Activated T-helper 9 cell treated with anti-CD3 and anti-CD28 coated beads, Interleukin-2, amount 50 U/mL, for 16 hours (primary cell): ENCODE results near the gene ALDH5A1.
A peak's percentile ranks its signal among the peaks of the same experiment; 100 is the strongest.
"Not testable (repeated sequence)": the region's sequence is repeated elsewhere in the genome, so short reads cannot be mapped to it uniquely, and the experiment has no call there.

Experiments
- DNase-seq: peaks from one replicate; pipeline ENCODE4 v3.0.0-alpha.2; 2020; ENCODE audit warnings: low read depth

Gene ALDH5A1

DNA sequence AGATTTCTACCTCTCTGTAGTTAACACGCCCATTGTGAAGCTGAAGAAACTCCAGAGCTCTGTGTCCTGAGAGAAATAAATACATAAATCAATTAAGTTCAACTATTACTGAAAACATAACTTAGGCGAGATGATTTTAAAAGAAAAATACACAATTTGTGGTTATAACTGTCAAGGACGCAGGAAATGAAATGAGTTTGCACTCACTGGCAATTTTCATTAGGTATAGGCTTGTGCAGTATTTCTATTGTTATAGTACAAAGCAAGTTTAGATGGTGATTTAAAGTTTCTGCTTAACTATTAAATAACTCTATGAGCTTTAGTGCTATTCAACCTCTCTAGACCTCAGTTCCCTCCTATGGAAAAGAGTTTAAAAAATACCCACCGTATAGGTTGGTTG is 8.7 kb upstream of the ALDH5A1 start:
- DNase-seq: no peak

- DNase-seq: no peak
These were observed 5.3 kb upstream of the ALDH5A1 start, which contains the start of gene GPLD1 for GRCh38 chr6:24489470-24489869. Gene GPLD1, minus strand, starts transcription at chr6:24489578. Its CDS starts 67 bp downstream, at chr6:24489511.

GRCh38 chr6:24489881-24490280 is 4.9 kb upstream of the ALDH5A1 start:
- DNase-seq: no peak

- no peak for DNase-seq
These were observed 3.8 kb upstream of the ALDH5A1 start for GRCh38 chr6:24490948-24491347.

GRCh38 chr6:24492475-24492874 is 2.3 kb upstream of the ALDH5A1 start:
- no peak for DNase-seq

DNA sequence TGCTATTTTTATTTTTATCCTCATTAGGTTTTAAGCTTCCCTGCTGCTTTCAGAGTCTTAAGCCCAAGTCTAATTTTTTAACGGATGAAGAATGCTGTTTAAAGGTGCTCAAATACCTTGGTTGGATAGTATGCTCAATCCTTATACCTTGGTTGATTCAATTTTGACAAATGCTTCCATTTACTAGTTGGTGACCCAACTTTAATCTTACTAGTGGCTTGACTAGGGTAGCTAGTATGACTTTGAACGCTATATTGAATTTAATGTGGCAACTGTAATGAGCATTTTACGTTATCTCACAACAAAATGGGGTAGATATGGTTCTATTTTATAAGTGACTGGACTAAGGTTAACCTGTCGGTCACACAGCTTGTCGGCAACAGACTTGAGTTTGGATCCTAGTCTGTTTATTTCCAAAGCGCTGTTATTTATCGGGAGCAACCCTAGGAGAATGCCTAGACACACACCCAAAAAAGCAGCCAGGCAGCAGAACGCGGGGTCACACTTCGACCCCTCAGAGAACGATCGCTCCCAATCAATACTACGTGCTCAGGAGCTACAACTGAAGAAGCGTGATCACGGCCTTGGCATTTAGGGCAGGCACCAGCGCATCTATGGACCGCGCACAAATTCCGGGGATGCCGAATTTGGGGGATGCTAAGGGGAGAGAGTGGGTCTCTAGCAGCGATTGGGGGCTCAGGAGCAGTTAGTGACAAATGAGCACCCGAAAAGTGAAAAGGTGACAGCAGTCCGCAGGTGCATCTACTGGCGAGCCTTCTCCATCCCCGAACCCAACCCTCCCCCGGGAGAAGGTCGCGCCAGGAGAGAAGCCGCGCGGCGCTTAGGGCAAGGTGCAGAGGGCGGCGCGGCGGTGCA is 586 bp upstream of the ALDH5A1 start:
- DNase-seq: no peak

DNA sequence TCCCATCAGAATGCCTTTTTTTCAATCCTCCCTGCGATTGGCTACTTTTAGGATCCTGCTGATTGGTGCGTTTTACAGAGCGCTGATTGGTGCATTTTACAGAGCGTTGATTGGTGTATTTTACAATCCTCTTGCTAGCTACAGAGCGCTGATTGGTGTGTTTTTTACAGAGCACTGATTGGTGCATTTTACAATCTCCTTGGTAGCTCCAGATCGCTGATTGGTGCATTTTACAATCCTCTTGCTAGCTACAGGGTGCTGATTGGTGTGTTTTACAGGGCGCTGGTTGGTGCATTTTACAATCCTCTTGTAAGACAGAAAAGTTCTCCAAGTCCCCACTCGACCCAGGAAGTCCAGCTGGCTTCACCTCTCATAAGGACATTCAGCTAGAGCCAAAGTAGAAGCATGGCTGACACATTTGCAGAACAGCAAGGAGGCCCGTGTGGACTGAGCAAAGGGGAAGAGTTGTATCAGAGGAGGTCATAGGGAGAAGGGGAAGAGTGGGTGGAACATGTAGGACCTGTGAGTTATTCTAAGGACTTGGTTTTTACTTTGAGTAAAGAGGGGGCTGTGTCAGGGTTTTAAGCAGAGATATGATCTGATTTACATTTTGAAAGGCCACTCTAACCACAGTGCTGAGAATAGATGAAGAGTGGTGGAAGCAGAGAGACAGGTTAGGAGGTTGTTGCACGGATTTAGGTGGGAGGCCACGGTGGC is 2.6 kb downstream of the ALDH5A1 start:
- DNase-seq: no peak

DNA sequence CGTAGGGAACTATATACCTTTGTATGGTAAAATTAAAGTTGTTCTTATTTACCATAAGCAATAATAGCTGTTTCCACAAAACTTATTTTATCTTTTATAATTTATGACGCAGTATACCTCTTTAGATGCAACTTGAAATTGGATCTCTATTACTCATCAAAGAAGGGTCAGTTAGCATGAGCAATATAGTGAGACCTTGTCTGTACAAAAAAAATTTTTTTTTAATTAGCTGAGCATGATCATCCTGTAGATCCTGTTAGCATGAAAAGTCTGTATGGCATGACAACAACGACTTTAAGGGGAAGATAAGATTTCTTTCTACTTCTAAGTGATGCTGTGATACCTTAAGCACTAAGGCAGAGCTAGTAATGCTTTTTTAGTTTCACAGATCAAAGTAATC is 5.9 kb downstream of the ALDH5A1 start:
- DNase-seq: no peak

- no peak for DNase-seq
These were observed 6.6 kb downstream of the ALDH5A1 start for GRCh38 chr6:24501374-24501773.

GRCh38 chr6:24501914-24502313 is 7.1 kb downstream of the ALDH5A1 start:
- DNase-seq: no peak

DNA sequence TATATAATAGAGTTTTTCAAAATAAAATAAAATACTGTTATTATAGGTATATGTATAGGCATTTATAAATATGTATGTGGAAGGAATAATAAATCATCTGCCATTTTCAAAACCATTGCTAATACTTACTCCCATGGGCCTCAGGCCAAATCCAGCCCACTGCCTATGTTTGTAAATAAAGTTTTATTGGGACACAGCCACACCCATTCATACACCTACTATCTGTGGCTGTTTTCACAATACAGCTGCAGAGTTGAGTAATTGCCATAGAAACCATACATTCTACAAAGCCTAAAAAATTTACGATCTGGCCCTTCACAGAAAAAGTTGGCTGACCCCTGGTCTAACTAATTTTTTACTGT is 9.5 kb downstream of the ALDH5A1 start:
- no peak for DNase-seq

DNA sequence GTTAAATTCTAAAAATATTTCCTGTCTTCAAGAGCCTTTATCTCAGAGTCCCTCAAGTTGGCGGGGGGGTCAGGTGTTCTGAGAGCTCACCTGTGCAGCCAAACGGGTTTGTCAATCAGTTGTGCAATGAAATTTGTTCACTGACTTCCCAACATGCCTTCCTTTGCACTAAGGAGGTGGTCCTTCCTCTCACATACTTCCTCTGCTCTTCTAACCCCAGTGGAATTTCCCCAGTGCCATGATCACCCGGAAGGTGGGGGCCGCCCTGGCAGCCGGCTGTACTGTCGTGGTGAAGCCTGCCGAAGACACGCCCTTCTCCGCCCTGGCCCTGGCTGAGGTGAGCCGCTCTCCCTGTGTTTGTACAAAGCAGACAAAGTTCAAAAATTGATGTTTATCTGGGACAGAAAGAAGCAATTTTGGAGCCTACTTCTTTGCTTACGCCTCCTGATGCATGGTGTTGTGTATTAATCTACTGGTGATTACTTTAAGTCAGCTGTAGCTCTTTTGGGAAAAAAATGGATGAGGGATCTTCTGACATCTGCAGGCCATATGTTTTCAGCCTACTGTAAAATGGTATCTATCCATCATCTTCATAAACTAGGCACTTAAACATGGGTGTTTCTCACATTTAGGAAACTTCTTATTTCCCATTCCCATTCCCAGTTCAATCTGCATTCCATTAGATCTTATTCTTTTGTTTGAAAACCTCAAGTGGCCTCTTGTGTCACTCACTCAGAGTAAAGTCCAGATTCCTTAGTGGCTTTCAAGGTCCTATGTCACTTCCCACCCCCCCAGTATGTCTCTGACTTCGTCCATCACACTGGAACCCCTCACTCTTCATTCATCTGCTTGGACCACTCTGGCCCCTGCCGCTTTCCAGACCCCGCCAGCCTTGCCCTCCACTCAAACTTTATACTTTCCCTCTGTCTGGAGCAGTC is 10.1 kb downstream of the ALDH5A1 start:
- no peak for DNase-seq

DNA sequence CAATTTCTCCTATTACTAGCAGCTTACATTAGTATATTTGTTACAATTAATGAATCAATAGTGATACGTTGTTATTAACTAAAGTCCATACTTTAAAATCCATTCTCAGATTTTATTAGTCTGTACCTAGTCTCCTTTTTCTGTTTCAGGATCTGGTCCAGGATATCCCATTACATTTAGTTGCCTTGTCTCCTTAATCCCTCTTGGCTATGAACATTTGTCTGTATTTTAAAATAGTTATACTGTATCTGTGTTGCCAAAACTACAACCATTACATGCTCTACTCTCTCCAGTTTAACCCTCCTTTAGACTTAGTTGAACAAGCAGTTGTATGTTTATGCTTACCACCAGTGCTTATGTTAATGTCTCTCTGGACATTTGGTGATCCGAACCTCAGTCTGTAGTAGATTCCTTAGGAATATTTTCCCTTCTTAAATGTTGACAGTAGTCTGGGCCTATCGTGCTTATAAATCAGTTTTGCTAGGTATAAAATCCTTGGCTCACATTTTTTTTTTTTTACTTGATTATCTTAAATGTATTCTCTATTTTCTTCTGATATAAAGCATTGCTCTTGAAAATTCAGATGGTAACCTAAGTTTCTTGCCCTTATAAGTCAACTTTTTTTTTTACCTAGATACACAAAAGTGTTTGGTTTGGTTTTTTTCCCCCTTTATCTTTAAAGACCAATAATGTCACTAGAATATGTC is 12.2 kb downstream of the ALDH5A1 start:
- DNase-seq: no peak

- DNase-seq: not testable (repeated sequence)
These were observed 17.2 kb downstream of the ALDH5A1 start for GRCh38 chr6:24511976-24512375.

DNA sequence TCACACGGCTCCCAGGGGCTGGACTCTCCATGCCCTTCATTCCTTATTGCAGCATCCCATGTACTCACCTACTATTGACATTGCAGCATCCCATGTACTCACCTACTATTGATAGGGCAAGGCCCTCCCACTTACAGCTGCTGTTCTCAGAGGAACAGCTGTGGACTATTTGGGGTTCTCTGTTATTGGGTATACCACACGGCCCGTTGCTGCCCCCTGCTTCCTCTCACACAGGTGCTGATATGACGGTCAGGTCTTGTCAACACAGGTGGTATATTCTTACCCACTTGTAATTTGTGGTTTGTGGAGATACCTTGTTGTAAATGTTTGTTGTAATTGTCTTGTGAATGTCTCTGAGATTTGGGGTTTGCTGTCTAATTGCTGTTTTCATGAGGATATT is 18.8 kb downstream of the ALDH5A1 start:
- DNase-seq: no peak

GRCh38 chr6:24517659-24518543 is 23.1 kb downstream of the ALDH5A1 start:
- no peak for DNase-seq

DNA sequence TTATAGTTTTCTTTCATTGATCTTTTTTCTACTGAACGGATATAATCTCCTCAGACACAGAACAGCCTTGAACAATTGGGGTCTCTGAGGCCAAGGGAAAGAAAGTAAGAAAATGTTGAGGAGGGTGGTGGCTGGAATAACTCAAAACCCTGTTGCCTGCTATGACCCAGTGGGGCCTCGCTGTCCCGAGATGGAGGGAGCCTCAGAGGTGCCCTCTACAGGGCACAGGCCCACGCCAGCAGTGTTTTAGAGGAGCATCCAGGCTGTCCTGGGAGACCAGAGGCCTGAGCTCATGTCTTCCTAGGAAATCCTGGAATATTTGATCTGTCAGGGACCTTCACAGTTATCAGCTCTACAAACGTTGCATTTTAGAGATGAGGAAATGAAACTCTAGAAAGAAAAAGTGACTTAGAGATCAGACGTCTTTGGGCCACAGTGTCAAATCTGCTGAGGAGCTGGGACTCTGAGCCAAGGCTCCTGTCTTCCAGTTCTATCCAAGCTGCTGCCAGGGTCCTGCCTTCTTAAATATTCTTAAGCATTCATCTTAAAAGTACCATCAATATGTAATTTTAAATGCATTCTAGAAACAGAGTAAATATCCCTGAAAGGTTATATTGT is 26.3 kb downstream of the ALDH5A1 start:
- peak; percentile 8 for DNase-seq

- DNase-seq: no peak
These were observed 27.7 kb downstream of the ALDH5A1 start for GRCh38 chr6:24522228-24523176.

GRCh38 chr6:24524329-24524728 is 29.6 kb downstream of the ALDH5A1 start:
- no peak for DNase-seq
